K562 (cell line): Measurements from ENCODE around the gene UBE2O. TPM values are rescaled to one million over a fixed set of nuclear protein-coding genes. Genes with fewer than 3 reads are reported as not detected.

Experiments
- ATF1 ChIP-seq, 2 experiments: fragments of 450-650 bp in 1 of 2; IDR thresholded peaks; 2 replicates each; pipeline ENCODE4 v1.6.1; 2016; ENCODE audit warnings: missing compliant biosample characterization in 1 of 2, missing genetic modification characterization in 1 of 2
- CCNT2 ChIP-seq: IDR thresholded peaks from 2 replicates; pipeline ENCODE4 v1.6.1; 2011; ENCODE audit warnings: borderline replicate concordance, low read depth, mild to moderate bottlenecking, moderate library complexity, mixed read lengths, low read length; ENCODE audit not compliant: insufficient read length; ENCODE audit errors: extremely low read depth
- EGR1 ChIP-seq: fragments of 450-650 bp; conservative IDR thresholded peaks from 2 replicates; pipeline ENCODE4 v1.6.1; 2017; ENCODE audit warnings: mild to moderate bottlenecking
- ETV6 ChIP-seq, 3 experiments: fragments of 150-350 bp in 1 of 3; sonication (generic) in 1 of 3; formaldehyde crosslinking in 1 of 3; IDR thresholded peaks; 2 replicates each; pipeline versions ENCODE4 v1.6.1 to v1.8.0; 2014 to 2022; ENCODE audit warnings: borderline replicate concordance in 2 of 3, low read depth in 2 of 3, antibody characterized with exemption in 1 of 3, low read length in 1 of 3, mild to moderate bottlenecking in 1 of 3, missing genetic modification reagents in 1 of 3
- MAX ChIP-seq: sonication (generic); formaldehyde crosslinking; IDR thresholded peaks from 2 replicates; pipeline ENCODE4 v1.9.0; 2022; ENCODE audit warnings: mild to moderate bottlenecking, missing genetic modification reagents
- POLR2G ChIP-seq: fragments of 200-400 bp; formaldehyde crosslinking; IDR thresholded peaks from 2 replicates; pipeline ENCODE4 v1.6.1; 2017; ENCODE audit warnings: low read depth, mild to moderate bottlenecking, antibody characterized with exemption, low read length, moderate library complexity
- ZNF143 ChIP-seq: sonication (generic); formaldehyde crosslinking; IDR thresholded peaks from 2 replicates; pipeline ENCODE4 v1.9.0; 2022; ENCODE audit warnings: mild to moderate bottlenecking, missing genetic modification reagents
- ZNF217 ChIP-seq: sonication (generic); formaldehyde crosslinking; IDR thresholded peaks from 2 replicates; pipeline ENCODE4 v1.8.0; 2022; ENCODE audit warnings: mild to moderate bottlenecking, missing genetic modification reagents
- ZNF507 ChIP-seq: conservative IDR thresholded peaks from 2 replicates; pipeline ENCODE4 v1.6.1; 2017; ENCODE audit warnings: missing genetic modification characterization, missing compliant biosample characterization
- polyA plus RNA-seq, 8 experiments: library from polyadenylated mRNA; depleted of rRNA in 4 of 8; stranded (reverse) in 5 of 8; unstranded in 3 of 8; fragments of >200 nt; fragmentation: Nextera tagmentation in 2 of 8; fragmentation: Illumina TruSeq in 1 of 8; extraction: Ambion mirVana in 2 of 8; extraction: Trizol in 1 of 8; gene quantifications; 2 replicates each; pipeline versions ENCODE4 v1.2.1 to v1.2.3, GENCODE V29; 2011 to 2014; ENCODE audit warnings: inconsistent platforms in 1 of 8, missing spikeins in 1 of 8
- total RNA-seq, 7 experiments: library from RNA; depleted of rRNA in 6 of 7; stranded (reverse); fragments of >200 nt in 6 of 7; fragmentation: Illumina TruSeq in 2 of 7; extraction: Trizol in 2 of 7; gene quantifications; 2 replicates each; pipeline versions ENCODE4 v1.2.1 to v1.2.3, GENCODE V29; 2011 to 2021; ENCODE audit warnings: low replicate concordance in 1 of 7
- TF ChIP-seq, protein P1 (sequence below), 2 experiments: fragments of 450-650 bp in 1 of 2; sonication (generic) in 1 of 2; formaldehyde crosslinking; conservative IDR thresholded peaks; 2 replicates each; pipeline versions ENCODE4 v1.4.0 to v1.8.1; 2020 to 2022; ENCODE audit warnings: mild to moderate bottlenecking in 1 of 2, missing genetic modification reagents in 1 of 2

Gene UBE2O
- total and polyA plus RNA-seq, 9 of the 15 experiments (the other 6 are each of a cell fraction or from before 2014, with no cell fraction given): 1.6 to 39.7 (median 13.3) TPM

DNA sequence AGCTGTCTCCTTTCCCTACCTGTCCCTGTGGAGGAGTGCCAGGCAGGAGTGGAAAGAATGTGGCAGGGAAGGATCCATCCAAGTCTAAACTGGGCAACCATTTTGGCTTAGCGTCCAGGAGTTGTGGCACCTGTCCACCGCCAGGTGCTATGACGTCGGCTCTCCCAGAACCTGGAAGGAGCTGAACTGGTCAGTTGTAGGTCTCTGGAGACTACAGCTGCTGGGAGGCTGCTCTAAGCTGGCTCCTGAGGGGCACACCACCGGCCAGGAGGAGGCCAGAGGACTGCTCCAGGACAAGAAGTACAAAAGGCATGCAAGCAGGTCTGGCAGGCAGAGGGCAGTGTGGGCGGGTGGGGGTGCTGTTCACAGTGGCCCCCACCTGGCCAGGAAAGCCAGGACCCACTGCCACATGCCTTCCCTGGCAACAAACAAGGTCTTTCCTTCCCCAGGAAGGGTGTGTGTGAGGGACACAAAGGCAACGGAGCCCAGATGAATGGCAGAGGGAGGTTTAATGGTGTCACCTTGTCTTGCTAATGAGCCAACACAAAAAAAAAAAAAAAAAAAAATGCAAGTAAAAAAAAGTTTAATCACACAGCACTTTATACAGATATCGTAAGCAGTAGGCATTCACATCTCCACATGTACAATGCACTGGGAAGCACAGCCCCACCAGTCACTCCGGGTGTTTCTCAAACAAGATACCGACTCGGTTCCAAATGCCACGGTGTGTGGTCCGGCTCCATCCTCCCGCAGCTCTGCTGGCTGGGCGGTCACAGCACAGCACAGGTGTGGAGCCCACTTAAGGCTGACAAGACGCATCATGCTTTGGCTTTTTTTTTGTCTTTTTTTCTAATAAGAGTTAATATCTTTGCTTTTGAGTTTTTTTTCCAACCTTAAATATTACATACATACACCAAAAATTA lies 63.7 kb downstream of the UBE2O start (continued):
- TF ChIP-seq, protein P1, sequence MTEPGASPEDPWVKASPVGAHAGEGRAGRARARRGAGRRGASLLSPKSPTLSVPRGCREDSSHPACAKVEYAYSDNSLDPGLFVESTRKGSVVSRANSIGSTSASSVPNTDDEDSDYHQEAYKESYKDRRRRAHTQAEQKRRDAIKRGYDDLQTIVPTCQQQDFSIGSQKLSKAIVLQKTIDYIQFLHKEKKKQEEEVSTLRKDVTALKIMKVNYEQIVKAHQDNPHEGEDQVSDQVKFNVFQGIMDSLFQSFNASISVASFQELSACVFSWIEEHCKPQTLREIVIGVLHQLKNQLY (CRISPR knock-in tag; conservative IDR thresholded peaks at IDR 0.05): no peak
- TF ChIP-seq POLR2G (peak; percentile 51; the same call in 1 of the 2 replicates), CCNT2 (no peak), EGR1 (0 out of 2 replicates have a peak, but pooled peaks have one; percentile 30), MAX (CRISPR knock-in tag) (peak; percentile 36; the same call in 1 of the 2 replicates), ETV6 (IDR thresholded peaks at IDR 0.05; ENCODE audit: borderline replicate concordance in 1 of 2, low read depth in 2 of 2, low read length in 1 of 2) (no peak), ETV6 (CRISPR knock-in tag; IDR thresholded peaks at IDR 0.05; ENCODE audit: borderline replicate concordance) (no peak), ZNF217 (no peak), ZNF507 (tag) (no peak), ZNF143 (no peak), ATF1 (CRISPR knock-in tag; IDR thresholded peaks at IDR 0.05) (no peak), ATF1 (tag; IDR thresholded peaks at IDR 0.05) (no peak)
